HEK293 (cell line): ENCODE measurements around the gene CANX.
A peak's percentile ranks its signal among the peaks of the same experiment; 100 is the strongest.

Experiments used
- EGR2 ChIP-seq: fragments of 450-650 bp; formaldehyde crosslinking; IDR thresholded peaks from 2 replicates; pipeline ENCODE4 v1.5.1; 2016; ENCODE audit warnings: low read depth, missing biosample characterization, missing genetic modification characterization
- GLIS2 ChIP-seq: fragments of 450-650 bp; formaldehyde crosslinking; IDR thresholded peaks from 2 replicates; pipeline ENCODE4 v1.5.1; 2016; ENCODE audit warnings: missing biosample characterization, missing genetic modification characterization
- HOXA7 ChIP-seq: sonication (generic); formaldehyde crosslinking; IDR thresholded peaks from 2 replicates; pipeline ENCODE4 v1.8.1; 2022; ENCODE audit warnings: missing genetic modification reagents, borderline replicate concordance
- KLF1 ChIP-seq: fragments of 450-650 bp; formaldehyde crosslinking; IDR thresholded peaks from 2 replicates; pipeline ENCODE4 v1.5.1; 2016; ENCODE audit warnings: missing biosample characterization, missing genetic modification characterization
- KLF10 ChIP-seq: fragments of 450-650 bp; IDR thresholded peaks from 2 replicates; pipeline ENCODE4 v1.5.1; 2018; ENCODE audit warnings: missing biosample characterization, mild to moderate bottlenecking, missing genetic modification characterization
- PRDM1 ChIP-seq: fragments of 450-650 bp; formaldehyde crosslinking; IDR thresholded peaks from 2 replicates; pipeline ENCODE4; 2016; ENCODE audit warnings: missing biosample characterization, missing genetic modification characterization
- SP2 ChIP-seq: fragments of 450-650 bp; formaldehyde crosslinking; IDR thresholded peaks from 2 replicates; pipeline ENCODE4 v1.5.1; 2016; ENCODE audit warnings: missing biosample characterization, missing genetic modification characterization
- ZBTB20 ChIP-seq: fragments of 450-650 bp; formaldehyde crosslinking; IDR thresholded peaks from 2 replicates; pipeline ENCODE4 v1.5.1; 2016; ENCODE audit warnings: missing biosample characterization, missing genetic modification characterization
- ZBTB44 ChIP-seq: fragments of 450-650 bp; IDR thresholded peaks from 2 replicates; pipeline ENCODE4 v1.5.1; 2018; ENCODE audit warnings: missing biosample characterization, mild to moderate bottlenecking, missing genetic modification characterization
- ZBTB48 ChIP-seq: fragments of 450-650 bp; formaldehyde crosslinking; IDR thresholded peaks from 2 replicates; pipeline ENCODE4 v1.5.1; 2016; ENCODE audit warnings: missing biosample characterization, missing genetic modification characterization
- ZFP41 ChIP-seq: fragments of 450-650 bp; formaldehyde crosslinking; IDR thresholded peaks from 2 replicates; pipeline ENCODE4 v1.5.1; 2016; ENCODE audit warnings: missing biosample characterization, missing genetic modification characterization, borderline replicate concordance
- ZNF214 ChIP-seq: fragments of 450-650 bp; formaldehyde crosslinking; IDR thresholded peaks from 2 replicates; pipeline ENCODE4 v1.5.1; 2017; ENCODE audit warnings: missing biosample characterization, mild to moderate bottlenecking, missing genetic modification characterization, borderline replicate concordance
- ZNF248 ChIP-seq: fragments of 450-650 bp; formaldehyde crosslinking; IDR thresholded peaks from 2 replicates; pipeline ENCODE4 v1.5.1; 2017; ENCODE audit warnings: missing biosample characterization, missing genetic modification characterization
- ZNF354C ChIP-seq: fragments of 450-650 bp; formaldehyde crosslinking; IDR thresholded peaks from 2 replicates; pipeline ENCODE4 v1.5.1; 2016; ENCODE audit warnings: missing biosample characterization, missing genetic modification characterization, low read depth, borderline replicate concordance
- ZNF37A ChIP-seq: fragments of 450-650 bp; IDR thresholded peaks from 2 replicates; pipeline ENCODE4 v1.5.1; 2018; ENCODE audit warnings: missing biosample characterization, missing genetic modification characterization
- ZNF391 ChIP-seq: fragments of 450-650 bp; formaldehyde crosslinking; IDR thresholded peaks from 2 replicates; pipeline ENCODE4 v1.5.1; 2016; ENCODE audit warnings: low read depth, missing biosample characterization, missing genetic modification characterization, borderline replicate concordance
- ZNF404 ChIP-seq: fragments of 450-650 bp; formaldehyde crosslinking; IDR thresholded peaks from 2 replicates; pipeline ENCODE4 v1.5.1; 2017; ENCODE audit warnings: missing biosample characterization, missing genetic modification characterization
- ZNF426 ChIP-seq: fragments of 450-650 bp; formaldehyde crosslinking; IDR thresholded peaks from 2 replicates; pipeline ENCODE4 v1.5.1; 2017; ENCODE audit warnings: missing biosample characterization, missing genetic modification characterization, mild to moderate bottlenecking, inconsistent platforms, moderate library complexity
- ZNF514 ChIP-seq: fragments of 450-650 bp; formaldehyde crosslinking; IDR thresholded peaks from 2 replicates; pipeline ENCODE4 v1.5.1; 2016; ENCODE audit warnings: missing biosample characterization, missing genetic modification characterization
- ZNF555 ChIP-seq: fragments of 450-650 bp; formaldehyde crosslinking; conservative IDR thresholded peaks from 2 replicates; pipeline ENCODE4 v1.5.1; 2017; ENCODE audit warnings: missing biosample characterization, mild to moderate bottlenecking, missing genetic modification characterization, inconsistent platforms
- ZNF585B ChIP-seq: fragments of 450-650 bp; formaldehyde crosslinking; IDR thresholded peaks from 2 replicates; pipeline ENCODE4 v1.5.1; 2016; ENCODE audit warnings: missing biosample characterization, missing genetic modification characterization
- ZNF621 ChIP-seq: fragments of 450-650 bp; formaldehyde crosslinking; IDR thresholded peaks from 2 replicates; pipeline ENCODE4 v1.5.1; 2017; ENCODE audit warnings: missing biosample characterization, missing genetic modification characterization
- ZNF707 ChIP-seq: fragments of 450-650 bp; formaldehyde crosslinking; IDR thresholded peaks from 2 replicates; pipeline ENCODE4 v1.5.1; 2016; ENCODE audit warnings: missing biosample characterization, missing genetic modification characterization
- ZNF768 ChIP-seq: fragments of 450-650 bp; formaldehyde crosslinking; IDR thresholded peaks from 2 replicates; pipeline ENCODE4 v1.5.1; 2018; ENCODE audit warnings: missing biosample characterization, mild to moderate bottlenecking, missing genetic modification characterization
- ZNF791 ChIP-seq: fragments of 450-650 bp; formaldehyde crosslinking; IDR thresholded peaks from 2 replicates; pipeline ENCODE4 v1.5.1; 2016; ENCODE audit warnings: missing biosample characterization, missing genetic modification characterization
- ZNF843 ChIP-seq: fragments of 450-650 bp; formaldehyde crosslinking; IDR thresholded peaks from 2 replicates; pipeline ENCODE4 v1.5.1; 2016; ENCODE audit warnings: missing biosample characterization, missing genetic modification characterization
- TF ChIP-seq, protein P1 (sequence below): fragments of 450-650 bp; formaldehyde crosslinking; IDR thresholded peaks from 2 replicates; pipeline ENCODE4 v1.5.1; 2017; ENCODE audit warnings: missing biosample characterization, missing genetic modification characterization
- TF ChIP-seq, protein P2 (sequence below): fragments of 450-650 bp; formaldehyde crosslinking; IDR thresholded peaks from 2 replicates; pipeline ENCODE4 v1.5.1; 2016; ENCODE audit warnings: missing biosample characterization, missing genetic modification characterization, borderline replicate concordance
- TF ChIP-seq, protein P3 (sequence below): fragments of 450-650 bp; formaldehyde crosslinking; IDR thresholded peaks from 2 replicates; pipeline ENCODE4 v1.5.1; 2016; ENCODE audit warnings: missing biosample characterization, missing genetic modification characterization
- TF ChIP-seq, protein P4 (sequence below): fragments of 450-650 bp; formaldehyde crosslinking; IDR thresholded peaks from 2 replicates; pipeline ENCODE4 v1.5.1; 2017; ENCODE audit warnings: missing biosample characterization, missing genetic modification characterization

Gene CANX

DNA sequence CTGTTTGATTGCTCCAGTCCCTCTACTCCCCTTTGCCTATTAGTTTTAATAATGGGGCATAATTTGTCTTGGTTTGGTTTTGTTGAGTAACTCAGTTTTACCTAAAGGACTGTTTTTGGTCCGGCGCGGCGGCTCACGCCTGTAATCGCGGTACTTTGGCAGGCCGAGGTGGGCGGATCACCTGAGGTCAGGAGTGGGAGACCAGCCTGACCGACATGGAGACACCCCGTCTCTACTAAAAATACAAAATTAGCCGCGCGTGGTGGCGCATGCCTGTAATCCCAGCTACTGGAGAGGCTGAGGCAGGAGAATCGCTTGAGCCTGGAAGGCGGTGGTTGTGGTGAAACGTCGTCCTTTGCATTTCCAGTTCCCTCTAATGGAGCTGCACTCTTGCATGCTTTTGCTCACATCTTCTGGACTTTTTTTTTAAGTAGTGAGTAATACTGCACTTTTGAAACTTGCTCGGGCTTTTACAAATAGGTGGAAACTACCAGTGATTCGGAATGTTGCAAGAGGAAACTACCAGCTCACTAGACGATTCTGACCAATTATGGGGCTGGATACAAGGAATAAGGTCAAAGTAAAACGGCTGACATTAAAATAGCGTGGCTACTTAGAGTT is 33.1 kb downstream of the CANX start (continued):
- TF ChIP-seq ZNF391 (tag by site-specific recombination) (no peak), KLF1 (tag by site-specific recombination) (no peak), ZNF404 (tag by site-specific recombination) (no peak), ZNF843 (tag by site-specific recombination) (no peak), ZNF768 (tag by site-specific recombination) (no peak), ZNF514 (no peak), PRDM1 (peak; percentile 60; the same call in 1 of the 2 replicates), ZNF791 (tag by site-specific recombination) (no peak), ZNF555 (tag by site-specific recombination) (no peak), ZBTB20 (no peak), ZNF37A (tag by site-specific recombination) (no peak), EGR2 (tag by site-specific recombination) (0 out of 2 replicates have a peak, but pooled peaks have one; percentile 24), HOXA7 (CRISPR knock-in tag) (no peak), GLIS2 (no peak), ZNF354C (tag by site-specific recombination) (no peak), ZFP41 (tag by site-specific recombination) (no peak), SP2 (no peak), ZNF585B (tag by site-specific recombination) (no peak), KLF10 (no peak), ZNF621 (no peak), ZBTB48 (tag by site-specific recombination) (no peak), ZNF707 (tag by site-specific recombination) (no peak), ZBTB44 (tag by site-specific recombination) (peak; percentile 97), ZNF426 (no peak), ZNF248 (tag by site-specific recombination) (no peak), ZNF214 (tag by site-specific recombination) (no peak)
- TF ChIP-seq, protein P1, sequence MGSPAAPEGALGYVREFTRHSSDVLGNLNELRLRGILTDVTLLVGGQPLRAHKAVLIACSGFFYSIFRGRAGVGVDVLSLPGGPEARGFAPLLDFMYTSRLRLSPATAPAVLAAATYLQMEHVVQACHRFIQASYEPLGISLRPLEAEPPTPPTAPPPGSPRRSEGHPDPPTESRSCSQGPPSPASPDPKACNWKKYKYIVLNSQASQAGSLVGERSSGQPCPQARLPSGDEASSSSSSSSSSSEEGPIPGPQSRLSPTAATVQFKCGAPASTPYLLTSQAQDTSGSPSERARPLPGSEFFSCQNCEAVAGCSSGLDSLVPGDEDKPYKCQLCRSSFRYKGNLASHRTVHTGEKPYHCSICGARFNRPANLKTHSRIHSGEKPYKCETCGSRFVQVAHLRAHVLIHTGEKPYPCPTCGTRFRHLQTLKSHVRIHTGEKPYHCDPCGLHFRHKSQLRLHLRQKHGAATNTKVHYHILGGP (tag by site-specific recombination) = no peak
- TF ChIP-seq, protein P2, sequence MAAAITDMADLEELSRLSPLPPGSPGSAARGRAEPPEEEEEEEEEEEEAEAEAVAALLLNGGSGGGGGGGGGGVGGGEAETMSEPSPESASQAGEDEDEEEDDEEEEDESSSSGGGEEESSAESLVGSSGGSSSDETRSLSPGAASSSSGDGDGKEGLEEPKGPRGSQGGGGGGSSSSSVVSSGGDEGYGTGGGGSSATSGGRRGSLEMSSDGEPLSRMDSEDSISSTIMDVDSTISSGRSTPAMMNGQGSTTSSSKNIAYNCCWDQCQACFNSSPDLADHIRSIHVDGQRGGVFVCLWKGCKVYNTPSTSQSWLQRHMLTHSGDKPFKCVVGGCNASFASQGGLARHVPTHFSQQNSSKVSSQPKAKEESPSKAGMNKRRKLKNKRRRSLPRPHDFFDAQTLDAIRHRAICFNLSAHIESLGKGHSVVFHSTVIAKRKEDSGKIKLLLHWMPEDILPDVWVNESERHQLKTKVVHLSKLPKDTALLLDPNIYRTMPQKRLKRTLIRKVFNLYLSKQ (tag by site-specific recombination) = no peak
- TF ChIP-seq, protein P3, sequence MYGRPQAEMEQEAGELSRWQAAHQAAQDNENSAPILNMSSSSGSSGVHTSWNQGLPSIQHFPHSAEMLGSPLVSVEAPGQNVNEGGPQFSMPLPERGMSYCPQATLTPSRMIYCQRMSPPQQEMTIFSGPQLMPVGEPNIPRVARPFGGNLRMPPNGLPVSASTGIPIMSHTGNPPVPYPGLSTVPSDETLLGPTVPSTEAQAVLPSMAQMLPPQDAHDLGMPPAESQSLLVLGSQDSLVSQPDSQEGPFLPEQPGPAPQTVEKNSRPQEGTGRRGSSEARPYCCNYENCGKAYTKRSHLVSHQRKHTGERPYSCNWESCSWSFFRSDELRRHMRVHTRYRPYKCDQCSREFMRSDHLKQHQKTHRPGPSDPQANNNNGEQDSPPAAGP = no peak
- TF ChIP-seq, protein P4, sequence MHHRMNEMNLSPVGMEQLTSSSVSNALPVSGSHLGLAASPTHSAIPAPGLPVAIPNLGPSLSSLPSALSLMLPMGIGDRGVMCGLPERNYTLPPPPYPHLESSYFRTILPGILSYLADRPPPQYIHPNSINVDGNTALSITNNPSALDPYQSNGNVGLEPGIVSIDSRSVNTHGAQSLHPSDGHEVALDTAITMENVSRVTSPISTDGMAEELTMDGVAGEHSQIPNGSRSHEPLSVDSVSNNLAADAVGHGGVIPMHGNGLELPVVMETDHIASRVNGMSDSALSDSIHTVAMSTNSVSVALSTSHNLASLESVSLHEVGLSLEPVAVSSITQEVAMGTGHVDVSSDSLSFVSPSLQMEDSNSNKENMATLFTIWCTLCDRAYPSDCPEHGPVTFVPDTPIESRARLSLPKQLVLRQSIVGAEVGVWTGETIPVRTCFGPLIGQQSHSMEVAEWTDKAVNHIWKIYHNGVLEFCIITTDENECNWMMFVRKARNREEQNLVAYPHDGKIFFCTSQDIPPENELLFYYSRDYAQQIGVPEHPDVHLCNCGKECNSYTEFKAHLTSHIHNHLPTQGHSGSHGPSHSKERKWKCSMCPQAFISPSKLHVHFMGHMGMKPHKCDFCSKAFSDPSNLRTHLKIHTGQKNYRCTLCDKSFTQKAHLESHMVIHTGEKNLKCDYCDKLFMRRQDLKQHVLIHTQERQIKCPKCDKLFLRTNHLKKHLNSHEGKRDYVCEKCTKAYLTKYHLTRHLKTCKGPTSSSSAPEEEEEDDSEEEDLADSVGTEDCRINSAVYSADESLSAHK = no peak
